ENCODE results near the gene DDC.

DDC gene, protein sequence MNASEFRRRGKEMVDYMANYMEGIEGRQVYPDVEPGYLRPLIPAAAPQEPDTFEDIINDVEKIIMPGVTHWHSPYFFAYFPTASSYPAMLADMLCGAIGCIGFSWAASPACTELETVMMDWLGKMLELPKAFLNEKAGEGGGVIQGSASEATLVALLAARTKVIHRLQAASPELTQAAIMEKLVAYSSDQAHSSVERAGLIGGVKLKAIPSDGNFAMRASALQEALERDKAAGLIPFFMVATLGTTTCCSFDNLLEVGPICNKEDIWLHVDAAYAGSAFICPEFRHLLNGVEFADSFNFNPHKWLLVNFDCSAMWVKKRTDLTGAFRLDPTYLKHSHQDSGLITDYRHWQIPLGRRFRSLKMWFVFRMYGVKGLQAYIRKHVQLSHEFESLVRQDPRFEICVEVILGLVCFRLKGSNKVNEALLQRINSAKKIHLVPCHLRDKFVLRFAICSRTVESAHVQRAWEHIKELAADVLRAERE

DNA sequence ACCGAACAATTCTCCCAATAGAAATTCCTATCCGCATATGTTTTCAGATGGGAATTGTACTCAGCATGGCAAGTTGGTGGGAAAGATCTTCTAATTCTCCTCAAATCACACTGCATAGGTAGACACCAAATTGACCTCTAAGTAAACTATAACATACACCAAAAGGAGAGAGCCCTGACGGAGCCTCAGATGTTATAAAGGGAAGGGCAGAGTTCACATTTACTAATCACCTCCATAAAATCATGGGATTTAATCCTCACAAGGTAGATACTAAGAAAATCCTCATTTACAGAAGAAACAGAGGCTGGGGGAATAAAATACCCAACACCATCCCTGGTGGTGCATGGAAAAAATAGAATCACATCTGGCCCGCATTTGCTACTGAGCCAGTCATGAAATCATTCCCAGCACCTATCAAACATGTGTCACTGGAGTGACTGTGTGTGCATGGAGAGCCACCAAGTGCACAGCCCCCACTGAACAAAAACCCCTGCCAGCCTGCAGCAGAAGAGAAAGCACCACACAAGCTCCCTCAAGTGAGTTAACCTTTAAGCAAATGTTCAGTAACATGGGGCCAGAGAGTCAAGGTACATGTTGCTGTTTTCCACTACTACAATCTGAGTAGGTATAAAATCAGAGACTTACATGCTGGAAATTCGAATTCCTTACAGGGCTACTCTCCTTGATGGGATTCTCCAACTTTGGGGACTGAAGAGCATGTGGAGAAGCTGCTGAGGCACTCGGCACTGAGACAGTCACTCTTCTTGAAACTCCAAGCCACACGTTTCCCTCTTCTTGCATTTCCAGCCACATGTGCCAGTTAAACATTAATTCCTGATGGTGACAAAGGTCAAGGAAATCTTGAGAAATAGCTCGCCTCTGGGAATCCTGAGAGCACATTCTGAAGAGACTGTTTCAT, at the start of gene DDC:
DDC (minus strand) TSS at position 766 of the 919 bp plus-strand sequence. CDS start 21,320 bp downstream, outside the sequence.
- DNase-seq, result no peak

DNA sequence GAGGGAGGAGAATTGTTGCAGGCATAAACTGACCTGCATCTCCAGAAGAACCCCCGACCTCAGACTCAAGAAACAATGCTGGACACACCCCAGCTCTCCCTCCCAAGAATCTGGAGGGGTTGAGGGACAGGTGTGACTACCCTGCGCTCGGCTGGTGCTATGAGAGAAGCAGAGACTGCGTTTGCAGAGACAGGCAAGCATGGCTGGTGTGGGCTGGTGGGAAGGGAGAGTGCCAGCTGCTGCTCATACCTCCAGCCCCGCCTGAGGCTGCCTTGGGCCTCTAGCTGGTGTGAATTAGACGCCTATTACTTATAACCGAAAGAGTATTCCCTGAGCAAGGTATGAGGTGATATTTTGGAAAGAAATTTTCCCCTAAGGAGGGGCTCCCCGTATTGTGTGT, 48.3 kb upstream of the DDC start:
- no peak for DNase-seq

DNA sequence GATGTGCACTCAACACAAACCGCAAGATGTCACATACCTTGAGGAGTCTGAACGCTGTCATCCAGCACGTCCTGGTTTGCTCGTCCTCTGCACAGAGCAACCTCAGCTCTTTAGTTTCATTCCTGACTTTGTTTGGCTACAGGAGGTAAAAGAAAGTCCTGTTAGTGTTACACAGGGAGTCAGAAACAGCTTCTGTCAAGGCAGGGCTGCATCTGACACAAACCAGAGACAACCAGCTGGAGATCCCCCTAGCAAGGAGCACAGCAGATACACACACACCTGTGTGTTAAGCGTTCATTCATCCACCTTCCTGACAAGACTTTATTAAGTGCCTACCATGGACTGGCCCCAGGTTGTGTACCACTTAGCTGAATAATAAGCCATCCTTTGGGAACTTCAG, 47.5 kb upstream of the DDC start:
- DNase-seq, result no peak

DNA sequence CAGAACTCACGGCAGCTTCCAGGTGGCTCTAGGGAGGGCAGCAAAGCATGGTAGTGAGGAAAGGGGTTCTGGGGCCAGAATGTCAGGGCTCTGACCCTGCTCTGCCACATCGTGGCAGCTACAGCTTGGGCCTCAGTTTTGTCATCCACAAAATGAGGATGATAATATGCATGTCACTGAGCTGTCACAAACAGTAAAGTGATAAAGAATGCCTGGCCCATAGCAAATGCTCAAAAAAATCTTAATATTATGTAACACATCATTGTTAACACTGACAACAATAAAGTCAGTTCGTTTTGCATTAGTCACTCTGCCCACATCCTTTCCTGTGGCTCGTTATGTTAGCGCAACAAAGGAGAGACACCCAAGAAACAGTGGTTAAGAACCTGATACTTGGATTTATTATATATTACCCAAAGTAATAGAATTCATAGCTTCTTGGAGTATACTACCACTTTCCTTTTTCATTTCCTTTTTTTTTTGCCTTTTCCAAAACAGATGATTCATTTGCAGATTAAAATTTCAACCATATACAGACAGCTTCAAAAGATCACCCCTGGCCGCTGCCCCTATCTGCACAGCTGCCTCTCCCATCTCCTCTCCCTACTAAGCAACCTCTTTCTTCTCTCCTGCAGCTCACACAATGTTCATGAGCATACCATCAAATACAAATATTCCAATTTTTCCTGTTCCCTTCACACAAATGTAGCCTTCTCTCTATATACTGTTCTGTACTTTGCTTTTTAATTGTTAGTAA, 45.5 kb upstream of the DDC start:
- no peak for DNase-seq

DNA sequence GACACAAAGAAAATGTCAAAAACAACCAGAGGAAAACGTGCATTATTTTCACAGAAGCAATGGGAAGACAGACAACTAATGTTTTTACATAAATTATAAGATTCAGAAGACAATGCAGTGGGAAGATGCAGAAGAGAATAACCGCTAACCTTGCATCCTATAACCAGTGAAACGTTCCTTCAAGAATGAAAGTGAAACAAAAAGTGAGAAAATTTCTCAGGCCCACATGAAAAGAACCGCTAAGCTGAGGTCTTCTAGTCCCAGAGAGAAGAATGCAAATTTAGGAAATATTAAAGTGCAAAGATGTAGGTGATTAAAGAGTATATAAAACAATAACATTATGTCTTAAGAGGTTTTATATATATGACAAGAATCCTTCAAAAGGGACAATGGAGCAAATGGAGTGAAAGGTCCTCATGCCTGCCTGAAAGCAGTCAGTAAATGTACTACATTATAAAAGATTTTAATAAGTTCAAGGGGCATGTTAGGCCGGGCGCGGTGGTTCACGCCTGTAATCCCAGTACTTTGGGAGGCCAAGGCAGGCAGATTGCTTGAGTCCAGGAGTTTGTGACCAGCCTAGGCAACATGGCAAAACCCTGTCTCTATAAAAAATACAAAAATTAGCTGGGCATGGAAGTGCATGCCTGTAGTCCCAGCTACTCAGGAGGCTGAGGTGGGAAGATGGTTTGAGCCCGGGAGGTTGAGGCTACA, 43.1 kb upstream of the DDC start:
- no peak for DNase-seq

DNA sequence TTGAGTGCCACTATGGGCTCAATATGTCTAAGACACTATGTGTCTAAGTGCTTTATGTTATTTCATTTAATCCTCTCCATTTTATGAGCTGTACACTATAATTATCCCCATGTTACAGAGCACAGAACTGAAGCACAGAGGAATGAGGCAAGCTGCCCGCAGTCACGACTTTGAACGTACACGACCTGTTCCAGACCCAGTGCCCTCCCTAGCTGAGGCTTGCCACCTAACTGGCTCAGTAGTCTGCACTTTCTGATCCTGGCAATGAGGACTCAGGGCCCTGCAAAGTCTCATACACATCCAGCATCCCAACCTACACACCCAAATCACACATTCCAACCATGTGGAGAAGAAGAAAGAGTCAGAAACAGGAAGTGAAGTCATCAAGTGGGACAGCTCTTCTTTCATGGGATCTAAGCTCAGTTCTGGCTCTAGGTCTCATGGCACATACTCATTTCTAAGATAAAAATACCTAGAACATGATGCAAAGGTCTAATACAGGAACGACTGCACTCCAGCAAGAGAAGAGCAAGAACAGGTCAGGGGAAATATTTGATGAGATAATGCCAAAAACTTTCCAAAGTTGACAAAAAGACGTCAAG, 42.4 kb upstream of the DDC start:
- no peak for DNase-seq

DNA sequence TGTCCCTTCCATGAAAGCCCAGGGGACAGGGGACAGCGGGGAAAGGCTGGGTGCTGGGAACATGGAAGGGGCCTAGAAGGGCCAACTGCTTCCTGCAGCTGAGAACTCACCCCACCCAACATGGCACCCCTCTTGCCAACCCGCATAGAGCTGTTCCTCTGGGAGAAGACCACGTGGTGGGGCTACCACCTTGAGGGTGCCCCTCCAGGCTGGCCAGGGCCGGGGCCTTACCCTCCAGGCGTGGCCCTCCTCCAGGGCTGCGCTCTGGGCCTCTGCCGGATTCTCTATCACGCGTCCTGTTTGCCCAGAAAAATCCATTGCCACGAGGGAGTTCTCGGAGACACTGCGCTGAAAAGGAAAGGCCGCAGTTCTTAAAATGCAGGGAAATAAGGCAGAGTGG, 39.9 kb upstream of the DDC start:
- DNase-seq, result no peak

DNA sequence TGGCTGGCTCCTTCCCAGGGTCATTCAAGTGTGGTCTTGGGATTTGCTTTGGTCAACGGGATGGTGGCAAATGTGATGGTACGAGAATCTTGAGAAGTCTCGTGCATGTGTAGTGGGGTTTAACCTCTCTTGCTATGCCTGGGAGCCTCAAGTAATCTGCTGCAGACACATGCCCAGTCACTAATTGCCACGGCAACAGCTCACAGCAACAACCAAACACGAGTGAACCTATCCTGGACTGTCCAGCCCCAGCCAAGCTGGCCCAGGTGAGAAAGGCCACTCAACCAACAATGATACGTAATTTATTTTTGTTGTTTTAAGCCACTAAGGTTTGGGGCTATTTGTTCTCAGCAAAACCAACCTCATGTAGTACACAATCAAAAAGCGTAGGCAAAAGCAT, 38.1 kb upstream of the DDC start:
- no peak for DNase-seq

DNA sequence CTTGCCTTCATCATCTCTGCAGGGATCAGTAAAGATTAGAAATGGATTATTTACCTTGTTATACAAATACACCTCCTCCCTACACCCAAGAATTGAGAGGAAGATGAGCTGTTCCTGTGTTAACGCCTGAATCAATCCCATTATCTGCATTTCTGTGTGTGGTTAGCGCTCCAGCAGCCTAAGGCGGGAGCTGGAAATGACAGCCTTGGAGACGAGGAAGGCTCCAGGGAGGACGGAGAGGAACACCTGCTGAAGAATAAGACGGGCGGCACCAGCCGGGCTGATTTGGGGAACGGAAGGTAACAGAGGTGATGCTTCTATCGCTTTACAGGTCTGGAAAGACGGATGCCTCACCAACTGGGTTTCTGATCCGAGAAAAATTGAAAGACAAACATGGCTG, 34.2 kb upstream of the DDC start:
- DNase-seq, result peak; percentile 60

DNA sequence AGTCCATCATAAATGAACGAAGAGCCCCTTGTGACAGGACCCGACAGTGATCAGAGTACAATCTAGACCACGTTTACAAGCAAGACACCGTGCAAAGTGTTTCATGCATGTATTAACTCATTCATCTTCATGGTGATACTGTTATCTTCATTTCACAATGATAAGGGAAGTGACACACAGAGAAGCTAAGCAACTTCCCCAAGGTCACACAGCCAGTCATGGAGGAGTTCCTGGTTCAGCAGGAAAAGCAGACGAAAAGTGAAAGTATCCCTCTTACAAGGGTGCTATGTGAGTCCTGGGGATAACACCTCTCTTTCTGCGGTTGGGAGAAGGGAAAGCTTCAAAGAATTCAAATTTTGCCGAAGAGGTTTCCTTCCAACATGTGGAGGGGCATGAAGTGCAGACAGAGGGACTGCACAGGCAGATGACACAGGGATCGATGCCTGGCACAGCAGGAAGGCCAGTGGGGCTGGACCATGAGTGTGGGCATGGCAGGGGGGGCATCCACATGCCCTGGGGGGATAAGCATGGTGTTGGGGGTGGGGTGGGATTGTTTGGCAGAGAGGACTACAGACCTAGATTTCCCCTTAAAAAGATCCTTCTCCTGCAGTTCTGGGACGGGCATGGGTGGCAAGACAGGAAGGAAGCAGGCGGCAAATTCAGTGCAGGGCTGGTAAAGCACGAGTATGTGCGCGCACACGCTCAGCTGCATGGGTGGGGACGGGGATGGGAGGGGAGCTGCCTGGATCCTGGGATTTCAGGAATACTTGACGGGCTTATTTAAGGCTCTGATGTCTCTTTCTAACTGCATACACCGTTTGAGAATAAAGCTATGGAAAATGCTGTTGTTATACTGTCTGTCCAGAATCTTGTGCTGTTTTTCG, 33.5 kb upstream of the DDC start:
- DNase-seq, result no peak

DNA sequence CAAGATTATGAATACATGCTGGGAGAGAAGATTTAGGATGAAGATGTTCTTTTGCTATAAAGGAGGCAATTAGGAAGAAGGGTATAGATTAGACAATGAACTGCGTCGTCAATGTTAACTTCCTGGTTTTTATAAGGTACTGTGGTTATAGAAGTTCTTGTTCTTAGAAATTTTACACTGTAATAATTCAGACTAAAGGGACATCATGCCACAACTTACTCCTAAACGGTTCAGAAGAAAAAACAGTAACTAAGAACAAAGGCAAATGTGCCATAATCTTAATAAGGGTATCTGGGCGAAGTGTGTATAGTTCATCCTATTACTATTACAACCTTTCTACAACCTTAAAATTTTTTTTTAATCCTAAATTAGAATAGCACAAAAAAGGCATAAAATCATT, 31.3 kb upstream of the DDC start:
- DNase-seq, result no peak

DNA sequence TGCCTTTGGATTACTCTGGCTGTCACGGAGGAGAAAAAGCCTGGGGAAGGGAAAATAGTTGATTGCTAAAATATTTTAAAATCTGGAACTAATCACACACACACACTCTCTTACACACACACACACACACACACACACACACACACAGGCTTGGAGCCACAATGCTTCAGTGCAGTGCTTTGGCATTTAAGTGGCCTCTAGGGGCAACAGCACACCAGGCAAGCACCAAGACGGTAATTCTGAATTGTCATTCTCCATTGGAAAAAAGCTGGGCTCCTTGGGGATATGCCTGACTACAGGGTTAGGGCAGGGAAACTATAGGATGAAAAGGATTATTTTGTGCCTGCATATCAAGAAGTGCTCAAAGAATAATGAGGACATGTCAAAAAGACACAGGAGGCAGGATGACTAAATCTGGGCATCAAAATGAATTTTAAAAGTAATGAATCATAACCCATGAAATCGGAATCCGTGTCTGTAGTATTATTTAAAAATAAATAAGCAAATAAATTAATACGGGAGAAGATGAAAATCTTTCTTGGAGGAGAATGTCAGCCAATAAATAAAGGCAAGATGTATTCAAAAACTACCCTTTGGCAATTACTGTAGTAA, 30.4 kb upstream of the DDC start:
- DNase-seq, result peak; percentile 58

DNA sequence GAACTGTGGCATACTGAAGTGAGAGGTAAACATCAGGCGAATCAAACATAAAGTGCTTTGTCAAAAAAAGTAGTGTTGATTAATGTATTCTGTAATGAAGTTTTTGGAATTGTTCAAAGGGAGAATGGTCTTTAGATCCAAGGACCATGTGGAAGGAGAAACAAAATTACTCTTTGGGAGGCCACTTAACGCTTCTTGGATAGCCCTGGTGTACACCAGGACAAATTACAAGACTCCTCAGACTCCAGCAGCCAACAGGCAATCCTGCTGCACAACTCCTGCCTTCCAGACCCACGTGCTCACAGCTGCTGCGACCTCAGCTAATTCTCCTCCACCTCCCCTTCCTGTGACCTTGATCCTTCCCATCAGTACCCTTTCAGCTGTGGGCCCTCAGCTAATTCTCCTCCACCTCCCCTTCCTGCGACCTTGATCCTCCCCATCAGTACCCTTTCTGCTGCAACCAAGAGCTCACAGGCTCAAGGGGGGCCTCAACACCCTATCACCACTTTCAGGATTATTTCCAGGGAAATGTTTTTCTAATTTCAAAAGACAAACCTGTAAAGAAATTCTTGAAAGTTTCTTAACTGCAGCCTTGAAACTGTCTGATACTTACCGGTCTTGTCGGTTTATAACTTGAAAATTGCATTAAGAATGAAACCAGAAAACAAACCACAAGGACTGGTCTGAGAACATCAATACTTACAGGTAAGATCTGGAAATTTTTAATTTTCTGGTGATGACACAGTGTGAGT, 29.7 kb upstream of the DDC start:
- no peak for DNase-seq

DNA sequence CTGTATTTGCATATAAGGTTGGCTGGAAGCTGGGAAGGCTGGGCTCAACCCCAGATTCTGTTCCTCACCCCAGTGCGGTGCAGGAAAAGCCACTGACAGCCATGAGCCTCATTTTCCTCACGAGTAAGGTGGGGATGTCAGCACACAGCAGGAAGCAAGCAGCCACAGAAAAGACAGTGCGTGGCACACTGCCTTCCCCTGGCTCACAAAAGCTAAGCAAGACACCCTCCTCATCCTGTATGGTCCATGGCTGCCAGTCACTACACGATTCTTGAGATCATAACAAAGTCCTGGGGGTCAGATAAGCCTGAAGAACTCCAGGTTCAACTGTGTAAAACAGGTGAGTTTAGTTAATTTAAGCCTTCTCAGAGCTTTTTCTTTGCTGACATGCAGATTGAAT, 28.9 kb upstream of the DDC start:
- DNase-seq, result no peak

DNA sequence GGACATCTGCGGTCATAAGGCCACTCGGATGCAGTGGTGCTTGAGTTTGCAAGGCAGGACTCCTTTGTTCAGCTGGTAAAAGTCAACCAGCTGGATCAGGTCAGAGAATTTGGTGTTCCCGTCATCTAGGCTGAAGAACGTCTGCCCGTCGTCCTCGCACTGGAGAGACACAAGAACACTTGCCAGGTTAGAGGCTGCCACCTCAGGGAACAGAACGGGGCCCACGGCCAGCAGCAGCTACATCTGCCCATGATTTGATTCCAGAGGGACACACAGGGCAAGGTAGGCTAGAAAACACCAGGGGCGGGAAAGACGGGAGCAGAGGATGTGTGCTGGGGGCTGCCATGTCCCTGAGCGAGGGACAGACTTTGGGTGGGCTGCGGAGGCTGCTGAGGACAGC, 27.7 kb upstream of the DDC start:
- no peak for DNase-seq

DNA sequence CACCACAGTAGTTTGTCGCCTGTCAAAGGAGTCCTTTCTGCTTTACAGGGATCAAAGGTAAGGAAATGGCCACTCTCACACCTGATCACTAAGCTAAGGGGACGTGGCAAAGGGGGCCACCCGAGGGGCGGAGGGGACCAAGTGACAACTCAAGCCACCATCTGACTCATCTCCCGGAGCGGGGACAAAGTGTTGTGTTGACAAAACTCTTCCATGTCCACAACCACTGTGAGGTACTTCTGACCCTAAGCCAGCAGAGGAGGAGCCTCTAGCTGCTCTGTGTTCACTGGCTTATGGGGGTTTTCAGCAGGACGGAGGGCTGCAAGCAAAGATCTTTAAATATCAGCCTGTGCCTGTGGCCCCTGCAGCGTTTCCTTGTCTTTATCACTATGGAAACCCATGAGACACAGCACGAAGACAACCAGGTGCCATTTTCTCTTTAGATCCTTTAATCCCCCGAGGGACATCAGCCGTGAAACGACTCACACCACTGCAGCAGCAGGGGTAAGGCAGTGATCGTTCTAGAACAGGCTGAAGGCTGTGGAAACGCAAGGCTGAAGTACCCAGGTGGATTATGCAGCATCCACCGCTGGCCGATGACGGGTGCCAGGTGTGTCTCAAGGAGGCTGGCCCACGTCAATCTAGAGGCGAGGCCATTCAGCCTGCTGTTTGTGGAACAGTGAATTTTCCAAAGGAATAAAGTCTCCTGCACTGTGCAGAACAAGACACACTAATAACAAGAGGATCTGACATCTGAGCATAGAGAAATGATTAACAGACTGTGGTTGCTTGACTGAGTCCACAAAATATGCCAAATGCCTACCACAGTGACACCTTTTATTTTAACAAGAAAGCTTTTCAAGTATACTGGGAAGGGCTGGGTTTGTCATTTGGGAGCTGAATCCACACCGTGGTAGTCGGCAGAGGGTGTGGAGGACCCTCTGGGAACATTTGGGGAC, 26.6 kb upstream of the DDC start:
- DNase-seq, result peak; percentile 63

DNA sequence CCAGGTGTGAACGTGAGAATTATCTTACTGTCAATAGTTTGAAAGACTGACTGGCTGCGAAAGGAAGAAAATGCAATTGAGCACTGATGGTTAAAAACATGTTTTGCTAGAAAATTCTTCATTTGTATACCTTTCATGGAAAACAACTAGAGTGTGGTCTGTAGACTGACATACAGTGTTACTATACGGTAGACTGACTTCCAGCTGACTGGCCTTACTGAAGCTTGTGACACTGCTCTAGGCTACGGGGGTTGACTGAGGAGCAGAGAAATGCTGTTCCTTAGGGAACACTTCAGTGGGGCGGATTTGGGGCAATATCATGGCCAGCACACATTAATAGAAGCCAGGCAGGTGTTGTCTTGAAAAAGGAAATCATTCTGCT, 25.9 kb upstream of the DDC start:
- DNase-seq, result no peak

DNA sequence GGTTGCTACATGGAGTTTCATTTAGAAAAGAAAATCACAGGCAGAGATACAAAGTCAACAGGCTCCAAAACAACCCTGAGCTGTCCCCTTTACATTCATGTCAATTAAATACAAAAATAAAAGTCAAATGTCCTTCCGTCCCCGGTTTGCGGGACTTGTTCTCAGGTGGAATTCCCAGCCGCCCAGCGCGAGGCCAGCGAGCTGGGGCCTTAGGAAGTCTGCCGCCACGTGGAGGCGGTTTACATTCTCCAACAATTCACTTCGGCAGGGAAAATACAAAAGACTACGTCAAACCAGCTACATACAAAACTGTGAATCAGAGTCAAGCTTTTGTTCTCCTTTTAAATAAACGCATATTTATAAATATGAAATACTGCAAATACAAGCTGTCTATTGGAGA, 25.3 kb upstream of the DDC start:
- DNase-seq, result no peak

DNA sequence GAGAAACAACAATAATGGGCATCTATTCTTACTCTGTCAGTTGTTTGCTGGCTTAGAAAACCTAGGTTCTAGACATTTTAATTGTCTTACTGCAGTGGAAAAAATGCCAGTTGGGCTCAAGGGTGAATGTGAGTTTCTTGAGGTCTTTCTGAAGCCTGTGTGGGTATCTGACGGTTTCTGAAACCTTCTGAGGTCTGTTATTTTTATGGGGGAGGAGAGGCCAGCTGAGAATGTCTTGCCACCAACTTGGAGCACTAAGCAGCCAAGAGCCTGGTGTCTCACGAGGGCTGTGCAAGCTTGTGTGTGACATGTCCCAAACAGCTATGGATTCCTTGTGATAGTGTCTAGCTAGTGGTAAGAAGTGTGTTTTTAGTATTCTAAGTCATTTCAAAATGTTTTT, 24.2 kb upstream of the DDC start:
- DNase-seq, result no peak
